Cerebellar nuclear complex (tissue), 1 donor: ENCODE data around the gene GNGT2.

Experiments
- DNase-seq, 2 experiments: peaks; one replicate each; lab custom pipeline; 2025; lab: John Stamatoyannopoulos, UW

GNGT2 gene

GRCh38 chr17:49210158-49211029 lies at the start of gene GNGT2, which contains the start of gene ABI3:
Gene GNGT2 (minus strand): TSS chr17:49210574. CDS start chr17:49207422, 3,152 bp downstream.
Gene ABI3 (plus strand): TSS chr17:49210707. CDS start chr17:49210725, 18 bp downstream.
- no peak for DNase-seq

GRCh38 chr17:49259663-49260010 lies 49.3 kb upstream of the GNGT2 start:
- no peak for DNase-seq

- DNase-seq = no peak
Measured at GRCh38 chr17:49258394-49258793, 48.0 kb upstream of the GNGT2 start.

GRCh38 chr17:49255125-49255524 lies 44.8 kb upstream of the GNGT2 start:
- no peak for DNase-seq

- DNase-seq = no peak
Measured at GRCh38 chr17:49254066-49254465, 43.7 kb upstream of the GNGT2 start.

GRCh38 chr17:49252148-49252695 lies 41.8 kb upstream of the GNGT2 start:
- no peak for DNase-seq

- no peak for DNase-seq
Measured at GRCh38 chr17:49249890-49250522, 39.6 kb upstream of the GNGT2 start.

GRCh38 chr17:49249292-49249794 lies 39.0 kb upstream of the GNGT2 start:
- DNase-seq = no peak

GRCh38 chr17:49247944-49248343 lies 37.6 kb upstream of the GNGT2 start:
- DNase-seq = no peak

GRCh38 chr17:49244839-49245238 lies 34.5 kb upstream of the GNGT2 start:
- DNase-seq = no peak

- DNase-seq = no peak
Measured at GRCh38 chr17:49242813-49243212, 32.4 kb upstream of the GNGT2 start.

GRCh38 chr17:49241692-49242397 lies 31.5 kb upstream of the GNGT2 start:
- DNase-seq = no peak

- no peak for DNase-seq
Measured at GRCh38 chr17:49241040-49241439, 30.7 kb upstream of the GNGT2 start.

- DNase-seq = no peak
Measured at GRCh38 chr17:49240619-49241018, 30.2 kb upstream of the GNGT2 start.

GRCh38 chr17:49239963-49240362 lies 29.6 kb upstream of the GNGT2 start:
- DNase-seq = no peak

GRCh38 chr17:49235896-49236295 lies 25.5 kb upstream of the GNGT2 start:
- DNase-seq = no peak

- no peak for DNase-seq
Measured at GRCh38 chr17:49234509-49235080, 24.2 kb upstream of the GNGT2 start.

GRCh38 chr17:49231563-49231894 lies 21.2 kb upstream of the GNGT2 start:
- DNase-seq = no peak

GRCh38 chr17:49230636-49231562 lies 20.5 kb upstream of the GNGT2 start, which contains the start of gene PHOSPHO1:
Gene PHOSPHO1 (minus strand): TSS chr17:49230787. CDS start chr17:49226691, 4,096 bp downstream.
- peak in 1 of 2 experiments; percentile 8 for DNase-seq

- DNase-seq = no peak
Measured at GRCh38 chr17:49229805-49230600, 19.6 kb upstream of the GNGT2 start.
